ENCODE measurements around the gene POLE3. TPM values are rescaled to one million over a fixed set of nuclear protein-coding genes. Genes with fewer than 3 reads are reported as not detected.
"Not testable (repeated sequence)": the region's sequence is repeated elsewhere in the genome, so short reads cannot be mapped to it uniquely, and the experiment has no call there.

Gene POLE3
- 100 to 1,000 TPM; 132 to 204 (median 177) TPM for polyA plus RNA-seq

- Mint-ChIP-seq H3K27me3 (ENCODE audit: low read depth in 3 of 3) (peaks cover 3 to 14% (median 6%) of the 10 kb centered on the region in 3 donors), H3K4me3 (peak within 1 kb of the TSS; percentile 93 to 98 (median 96)), H3K4me1 (peaks cover 44% of the 10 kb centered on the region in 2 donors), H3K36me3 (peaks cover 4 to 7% (median 4%) of the 10 kb centered on the region in 3 donors), H3K27ac (peak within 1 kb of the TSS; percentile 93 to 98 (median 96)), H3K9me3 (no peaks in the 10 kb centered on the region)
- peak; percentile 94 to 95 (median 94) for DNase-seq
These were observed at the start of gene POLE3, which contains the start of gene C9orf43 for GRCh38 chr9:113410207-113410864. Gene POLE3 (minus strand): TSS chr9:113410675. CDS start chr9:113410293, 382 bp downstream. Gene C9orf43 (plus strand): TSS chr9:113410747. CDS start chr9:113413494, 2,747 bp downstream.

GRCh38 chr9:113456235-113456634, 45.8 kb upstream of the POLE3 start:
- H3K27me3 Mint-ChIP-seq (ENCODE audit: low read depth in 3 of 3) = peaks cover 0 to 2% (median 0%) of the 10 kb centered on the region in 3 donors
- H3K27ac Mint-ChIP-seq = no peak overlapping the region
- DNase-seq = no peak
- H3K36me3 Mint-ChIP-seq = no peaks in the 10 kb centered on the region
- H3K9me3 Mint-ChIP-seq = no peaks in the 10 kb centered on the region
- H3K4me3 Mint-ChIP-seq = no peak overlapping the region
- peaks cover 0 to 2% of the 10 kb centered on the region in 2 donors for H3K4me1 Mint-ChIP-seq

- H3K27ac Mint-ChIP-seq = peak overlapping the region in 1 of 6 donors; percentile 4
- H3K36me3 Mint-ChIP-seq = peaks cover 0 to 4% (median 0%) of the 10 kb centered on the region in 3 donors
- H3K27me3 Mint-ChIP-seq (ENCODE audit: low read depth in 3 of 3) = peaks cover 0 to 2% (median 0%) of the 10 kb centered on the region in 3 donors
- no peaks in the 10 kb centered on the region for H3K9me3 Mint-ChIP-seq
- peaks cover 0 to 2% of the 10 kb centered on the region in 2 donors for H3K4me1 Mint-ChIP-seq
- H3K4me3 Mint-ChIP-seq = no peak overlapping the region
- no peak for DNase-seq
These were observed 44.7 kb upstream of the POLE3 start for GRCh38 chr9:113454914-113455761.

GRCh38 chr9:113452113-113452605, 41.7 kb upstream of the POLE3 start:
- Mint-ChIP-seq H3K27me3 (ENCODE audit: low read depth in 3 of 3) (peaks cover 0 to 2% (median 0%) of the 10 kb centered on the region in 3 donors), H3K4me3 (no peak overlapping the region), H3K27ac (no peak overlapping the region), H3K9me3 (no peaks in the 10 kb centered on the region), H3K4me1 (peaks cover 0 to 2% of the 10 kb centered on the region in 2 donors), H3K36me3 (peaks cover 0 to 4% (median 0%) of the 10 kb centered on the region in 3 donors)
- DNase-seq = no peak

GRCh38 chr9:113449376-113449775, 38.9 kb upstream of the POLE3 start:
- Mint-ChIP-seq H3K9me3 (no peaks in the 10 kb centered on the region), H3K4me1 (peaks cover 2 to 7% of the 10 kb centered on the region in 2 donors), H3K4me3 (no peak overlapping the region)

GRCh38 chr9:113446323-113446740, 35.9 kb upstream of the POLE3 start:
- Mint-ChIP-seq H3K9me3 (no peaks in the 10 kb centered on the region), H3K4me3 (no peak overlapping the region), H3K27ac (no peak overlapping the region), H3K4me1 (peaks cover 2 to 7% of the 10 kb centered on the region in 2 donors), H3K36me3 (peaks cover 0 to 4% (median 0%) of the 10 kb centered on the region in 3 donors), H3K27me3 (ENCODE audit: low read depth in 3 of 3) (no peaks in the 10 kb centered on the region)
- peak; percentile 48 to 58 (median 49) for DNase-seq

More at GRCh38 chr9:113449376-113449775, 38.9 kb upstream of the POLE3 start:
- no peak overlapping the region for H3K27ac Mint-ChIP-seq
- peaks cover 0 to 4% (median 0%) of the 10 kb centered on the region in 3 donors for H3K36me3 Mint-ChIP-seq
- DNase-seq = no peak
- H3K27me3 Mint-ChIP-seq (ENCODE audit: low read depth in 3 of 3) = peaks cover 0 to 2% (median 0%) of the 10 kb centered on the region in 3 donors

GRCh38 chr9:113444736-113445135, 34.3 kb upstream of the POLE3 start:
- H3K36me3 Mint-ChIP-seq = no peaks in the 10 kb centered on the region
- no peak for DNase-seq
- H3K4me3 Mint-ChIP-seq = no peak overlapping the region
- H3K27me3 Mint-ChIP-seq (ENCODE audit: low read depth in 3 of 3) = no peaks in the 10 kb centered on the region
- H3K4me1 Mint-ChIP-seq = peaks cover 2 to 7% of the 10 kb centered on the region in 2 donors
- H3K27ac Mint-ChIP-seq = no peak overlapping the region
- H3K9me3 Mint-ChIP-seq = no peaks in the 10 kb centered on the region

GRCh38 chr9:113437716-113438115, 27.2 kb upstream of the POLE3 start:
- H3K27ac Mint-ChIP-seq, H3K4me1 Mint-ChIP-seq, H3K36me3 Mint-ChIP-seq, DNase-seq, H3K4me3 Mint-ChIP-seq, H3K9me3 Mint-ChIP-seq: not testable (repeated sequence)
- peaks cover 0 to 11% (median 3%) of the 10 kb centered on the region in 3 donors for H3K27me3 Mint-ChIP-seq (ENCODE audit: low read depth in 3 of 3)

GRCh38 chr9:113436728-113437515, 26.4 kb upstream of the POLE3 start:
- Mint-ChIP-seq H3K4me1 (no peaks in the 10 kb centered on the region), H3K27ac (no peak overlapping the region), H3K36me3 (no peaks in the 10 kb centered on the region), H3K27me3 (ENCODE audit: low read depth in 3 of 3) (peaks cover 0 to 13% (median 3%) of the 10 kb centered on the region in 3 donors), H3K9me3 (no peaks in the 10 kb centered on the region), H3K4me3 (no peak overlapping the region)
- DNase-seq = no peak

GRCh38 chr9:113431191-113431590, 20.7 kb upstream of the POLE3 start:
- H3K4me1 Mint-ChIP-seq = no peaks in the 10 kb centered on the region
- H3K36me3 Mint-ChIP-seq = no peaks in the 10 kb centered on the region
- H3K27me3 Mint-ChIP-seq (ENCODE audit: low read depth in 3 of 3) = peaks cover 2 to 11% (median 3%) of the 10 kb centered on the region in 3 donors
- no peak overlapping the region for H3K27ac Mint-ChIP-seq
- DNase-seq = no peak
- H3K9me3 Mint-ChIP-seq = no peaks in the 10 kb centered on the region
- no peak overlapping the region for H3K4me3 Mint-ChIP-seq

GRCh38 chr9:113428062-113428615, 17.7 kb upstream of the POLE3 start:
- DNase-seq = no peak
- Mint-ChIP-seq H3K27ac (no peak overlapping the region), H3K27me3 (ENCODE audit: low read depth in 3 of 3) (peaks cover 4 to 18% (median 11%) of the 10 kb centered on the region in 3 donors), H3K36me3 (no peaks in the 10 kb centered on the region), H3K9me3 (no peaks in the 10 kb centered on the region), H3K4me1 (no peaks in the 10 kb centered on the region), H3K4me3 (no peak overlapping the region)

- H3K4me1 Mint-ChIP-seq = no peaks in the 10 kb centered on the region
- no peaks in the 10 kb centered on the region for H3K36me3 Mint-ChIP-seq
- DNase-seq = no peak
- no peaks in the 10 kb centered on the region for H3K9me3 Mint-ChIP-seq
- H3K27me3 Mint-ChIP-seq (ENCODE audit: low read depth in 3 of 3) = peaks cover 5 to 18% (median 11%) of the 10 kb centered on the region in 3 donors
- no peak overlapping the region for H3K4me3 Mint-ChIP-seq
- H3K27ac Mint-ChIP-seq = no peak overlapping the region
These were observed 17.2 kb upstream of the POLE3 start for GRCh38 chr9:113427629-113428028.

GRCh38 chr9:113426701-113427100, 16.2 kb upstream of the POLE3 start:
- no peak overlapping the region for H3K4me3 Mint-ChIP-seq
- H3K27ac Mint-ChIP-seq = no peak overlapping the region
- H3K27me3 Mint-ChIP-seq (ENCODE audit: low read depth in 3 of 3) = peaks cover 5 to 22% (median 10%) of the 10 kb centered on the region in 3 donors
- H3K36me3 Mint-ChIP-seq = no peaks in the 10 kb centered on the region
- no peak for DNase-seq
- no peaks in the 10 kb centered on the region for H3K9me3 Mint-ChIP-seq
- no peaks in the 10 kb centered on the region for H3K4me1 Mint-ChIP-seq
